GM23338 (cell line): ENCODE results near the gene KCNT1. TPM values are rescaled to one million over a fixed set of nuclear protein-coding genes. Genes with fewer than 3 reads are reported as not detected.

ENCODE experiments used
- ATAC-seq: fragments of 200-7000 bp; cut with Tn5 transposase; 3 replicates; pipeline ENCODE4 v1.9.1; 2020
- DNase-seq: peaks from one replicate; pipeline ENCODE4 v3.0.0-alpha.2; 2015; ENCODE audit warnings: low spot score
- H2AFZ ChIP-seq: fragments of 200-600 bp; sonication (generic); 2 replicates; pipeline ENCODE4 v1.8.0; 2016; ENCODE audit warnings: antibody characterized with exemption, mild to moderate bottlenecking, moderate library complexity
- H3F3A ChIP-seq: fragments of 200-600 bp; sonication (generic); replicated peaks from 2 replicates; pipeline ENCODE4 v1.8.0; 2017; ENCODE audit warnings: antibody characterized with exemption, mixed run types, low read depth
- H3K27ac ChIP-seq: fragments of 200-600 bp; sonication (generic); 2 replicates; pipeline ENCODE4 v1.6.1; 2016; ENCODE audit warnings: low read depth
- H3K27me3 ChIP-seq: fragments of 200-600 bp; sonication (generic); 2 replicates; pipeline ENCODE4 v1.8.0; 2016; ENCODE audit warnings: mild to moderate bottlenecking, mixed run types, moderate library complexity; ENCODE audit not compliant: insufficient read depth
- H3K36me3 ChIP-seq: fragments of 200-600 bp; sonication (generic); 2 replicates; pipeline ENCODE4 v1.8.0; 2016; ENCODE audit warnings: mild to moderate bottlenecking; ENCODE audit not compliant: insufficient read depth
- H3K4me1 ChIP-seq: fragments of 200-600 bp; sonication (generic); 2 replicates; pipeline ENCODE4 v1.8.0; 2016; ENCODE audit warnings: mild to moderate bottlenecking, moderate library complexity; ENCODE audit not compliant: insufficient read depth
- H3K4me2 ChIP-seq: fragments of 200-600 bp; sonication (generic); 2 replicates; pipeline ENCODE4 v1.7.1; 2017; ENCODE audit warnings: mixed run types
- H3K4me3 ChIP-seq: fragments of 200-600 bp; sonication (generic); 2 replicates; pipeline ENCODE4 v1.6.1; 2016; ENCODE audit warnings: mixed run types
- H3K79me2 ChIP-seq: fragments of 200-600 bp; sonication (generic); replicated peaks from 2 replicates; pipeline ENCODE4 v1.8.0; 2017; ENCODE audit warnings: mild to moderate bottlenecking; ENCODE audit not compliant: insufficient read depth
- H3K9me2 ChIP-seq: fragments of 200-600 bp; sonication (generic); 2 replicates; pipeline ENCODE4 v1.8.0; 2017; ENCODE audit not compliant: insufficient read depth
- H4K20me1 ChIP-seq: fragments of 200-600 bp; sonication (generic); replicated peaks from 2 replicates; pipeline ENCODE4 v1.8.0; 2017; ENCODE audit warnings: mild to moderate bottlenecking; ENCODE audit not compliant: insufficient read depth
- H3K27ac Mint-ChIP-seq: 2 replicates; pipeline ENCODE4 v1.8.0; 2020; ENCODE audit warnings: inconsistent platforms, mild to moderate bottlenecking, moderate library complexity, mixed read lengths
- H3K27me3 Mint-ChIP-seq: 3 replicates; pipeline ENCODE4 v1.8.0; 2022; ENCODE audit warnings: low read depth, mild to moderate bottlenecking, moderate library complexity, mixed read lengths, inconsistent platforms; ENCODE audit not compliant: insufficient read depth, poor library complexity
- H3K36me3 Mint-ChIP-seq: 3 replicates; pipeline ENCODE4 v1.8.0; 2021; ENCODE audit warnings: low read depth, mild to moderate bottlenecking, inconsistent platforms, moderate library complexity, mixed read lengths
- H3K4me1 Mint-ChIP-seq: 3 replicates; pipeline ENCODE4 v1.8.0; 2020; ENCODE audit warnings: mild to moderate bottlenecking, inconsistent platforms, mixed read lengths
- H3K4me3 Mint-ChIP-seq: 3 replicates; pipeline ENCODE4 v1.8.0; 2021; ENCODE audit warnings: moderate library complexity, mild to moderate bottlenecking, inconsistent platforms, mixed read lengths
- H3K9me3 Mint-ChIP-seq: 3 replicates; pipeline ENCODE4 v1.8.0; 2020; ENCODE audit warnings: moderate library complexity, mild to moderate bottlenecking, inconsistent platforms, mixed read lengths
- CREB1 ChIP-seq: fragments of 250-450 bp; sonication (Bioruptor Pico); IDR thresholded peaks from 2 replicates; pipeline ENCODE4 v1.5.0; 2020; ENCODE audit warnings: low read depth, mild to moderate bottlenecking, moderate library complexity
- CTCF ChIP-seq, 2 experiments: fragments of 200-600 bp in 1 of 2; sonication (generic) in 1 of 2; conservative IDR thresholded peaks; 2 replicates each; pipeline versions ENCODE4 v1.5.1 to v1.6.1; 2016 to 2017; ENCODE audit warnings: antibody characterized with exemption in 2 of 2, low read depth in 2 of 2, mild to moderate bottlenecking in 2 of 2, moderate library complexity in 1 of 2
- ETS1 ChIP-seq: IDR thresholded peaks from 2 replicates; pipeline ENCODE4 v1.6.1; 2016; ENCODE audit warnings: antibody characterized with exemption
- EZH2 ChIP-seq: fragments of 200-600 bp; sonication (generic); IDR thresholded peaks from one replicate; pipeline ENCODE4 v1.8.0; 2017; ENCODE audit warnings: antibody characterized with exemption, mild to moderate bottlenecking, low read depth; ENCODE audit not compliant: unreplicated experiment
- EZH2phosphoT487 ChIP-seq: fragments of 200-600 bp; sonication (generic); IDR thresholded peaks from one replicate; pipeline ENCODE4 v1.8.1; 2018; ENCODE audit warnings: antibody characterized with exemption; ENCODE audit not compliant: unreplicated experiment
- JUNB ChIP-seq: IDR thresholded peaks from one replicate; pipeline ENCODE4 v1.6.1; 2016; ENCODE audit warnings: antibody characterized with exemption; ENCODE audit not compliant: unreplicated experiment
- NANOG ChIP-seq: IDR thresholded peaks from 2 replicates; pipeline ENCODE4 v1.6.1; 2016; ENCODE audit warnings: antibody characterized with exemption, borderline replicate concordance
- POLR2AphosphoS5 ChIP-seq: IDR thresholded peaks from 2 replicates; pipeline ENCODE4 v1.6.1; 2016; ENCODE audit warnings: antibody characterized with exemption, low read depth
- REST ChIP-seq: IDR thresholded peaks from one replicate; pipeline ENCODE4 v1.6.1; 2018; ENCODE audit warnings: antibody characterized with exemption; ENCODE audit not compliant: unreplicated experiment
- ZNF114 ChIP-seq: fragments of 250-450 bp; sonication (Bioruptor Pico); IDR thresholded peaks from 2 replicates; pipeline ENCODE4 v1.5.0; 2020; ENCODE audit warnings: mild to moderate bottlenecking, moderate library complexity
- ZNF462 ChIP-seq: fragments of 250-450 bp; sonication (Bioruptor Pico); IDR thresholded peaks from 2 replicates; pipeline ENCODE4 v1.5.0; 2020; ENCODE audit warnings: mild to moderate bottlenecking, moderate library complexity
- polyA plus RNA-seq: library from polyadenylated mRNA; unstranded; fragments of >200 nt; fragmentation: Nextera tagmentation; extraction: Ambion mirVana; gene quantifications from 2 replicates; pipeline ENCODE4 v1.2.1, GENCODE V29; 2016
- total RNA-seq: library from RNA; depleted of rRNA; stranded (reverse); fragments of >200 nt; shearing (Covaris generic); gene quantifications from 2 replicates; pipeline ENCODE4 v1.2.3, GENCODE V29; 2014

The KCNT1 gene
- total and polyA plus RNA-seq, 2 experiments from 2014 or later, result 0.05 to 0.28 TPM

DNA sequence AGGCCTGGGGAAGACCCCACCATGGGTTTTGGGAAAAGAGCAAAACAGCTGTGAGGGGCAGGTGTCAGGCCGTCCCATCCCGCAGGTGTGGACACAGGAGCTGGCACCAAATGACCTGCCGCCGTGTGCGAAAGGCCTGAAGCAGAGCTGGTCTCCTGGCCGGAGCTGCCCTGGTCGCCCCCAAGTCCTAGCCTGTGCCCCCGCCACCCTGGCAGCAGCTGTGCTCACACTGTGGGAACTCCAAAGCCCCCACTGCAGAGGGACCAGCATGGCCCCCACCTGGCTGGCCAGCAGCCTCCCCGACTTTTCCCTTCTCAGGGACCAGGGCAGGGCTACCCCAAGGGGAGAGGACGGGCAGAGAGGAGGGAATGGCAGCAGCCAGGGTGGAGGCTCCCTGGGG, 88.4 kb downstream of the KCNT1 start:
- H3K27ac ChIP-seq, result no peak overlapping the region
- H3F3A ChIP-seq, result no peaks in the 10 kb centered on the region
- peaks cover 7% of the 10 kb centered on the region for H3K27me3 Mint-ChIP-seq
- H3K9me2 ChIP-seq, result no peaks in the 10 kb centered on the region
- H2AFZ ChIP-seq, result no peak overlapping the region
- no peaks in the 10 kb centered on the region for H3K9me3 Mint-ChIP-seq
- DNase-seq (no peak), ATAC-seq (no peak)
- H3K27ac Mint-ChIP-seq, result no peak overlapping the region
- H4K20me1 ChIP-seq, result no peaks in the 10 kb centered on the region
- no peaks in the 10 kb centered on the region for H3K4me1 Mint-ChIP-seq
- no peaks in the 10 kb centered on the region for H3K36me3 Mint-ChIP-seq
- H3K27me3 ChIP-seq, result no peaks in the 10 kb centered on the region
- H3K79me2 ChIP-seq, result no peaks in the 10 kb centered on the region
- no peaks in the 10 kb centered on the region for H3K4me1 ChIP-seq
- no peaks in the 10 kb centered on the region for H3K36me3 ChIP-seq
- no peak overlapping the region for H3K4me3 ChIP-seq
- TF ChIP-seq EZH2, result no peak
- TF ChIP-seq ZNF462, result no peak
- no peak for TF ChIP-seq ZNF114 (CRISPR knock-in tag)
- no peak for TF ChIP-seq NANOG
- no peak for TF ChIP-seq JUNB
- no peak for TF ChIP-seq REST
- TF ChIP-seq CREB1, result no peak
- no peak for TF ChIP-seq ETS1
- no peak for TF ChIP-seq EZH2phosphoT487
- no peak for TF ChIP-seq CTCF (conservative IDR thresholded peaks at IDR 0.05; ENCODE audit: low read depth in 2 of 2)
- TF ChIP-seq POLR2AphosphoS5, result no peak
- H3K4me3 Mint-ChIP-seq, result no peak overlapping the region
- H3K4me2 ChIP-seq, result no peak overlapping the region
